NCI-H1105 treated with DMSO at 0.1 percent for 48 hours (cell line): Measurements from ENCODE around the gene SEMA6A.

Source experiments
- DNase-seq: peaks from one replicate; lab custom pipeline; 2025; lab: John Stamatoyannopoulos, UW

The SEMA6A gene

GRCh38 chr5:116492776-116493175, 81.8 kb downstream of the SEMA6A start:
- no peak for DNase-seq

- DNase-seq = no peak
Measured at GRCh38 chr5:116492016-116492623, 82.5 kb downstream of the SEMA6A start.

- no peak for DNase-seq
Measured at GRCh38 chr5:116488356-116489041, 86.1 kb downstream of the SEMA6A start.

GRCh38 chr5:116487045-116487444, 87.6 kb downstream of the SEMA6A start:
- DNase-seq = no peak

GRCh38 chr5:116486588-116486987, 88.0 kb downstream of the SEMA6A start:
- DNase-seq = no peak

- DNase-seq = no peak
Measured at GRCh38 chr5:116484645-116485044, 90.0 kb downstream of the SEMA6A start.

GRCh38 chr5:116482394-116482793, 92.2 kb downstream of the SEMA6A start:
- DNase-seq = no peak

GRCh38 chr5:116480894-116481510, 93.6 kb downstream of the SEMA6A start:
- no peak for DNase-seq

GRCh38 chr5:116479776-116480675, 94.6 kb downstream of the SEMA6A start:
- DNase-seq = no peak

- no peak for DNase-seq
Measured at GRCh38 chr5:116478491-116478890, 96.1 kb downstream of the SEMA6A start.

GRCh38 chr5:116476897-116477537, 97.6 kb downstream of the SEMA6A start:
- no peak for DNase-seq

- no peak for DNase-seq
Measured at GRCh38 chr5:116475338-116475737, 99.3 kb downstream of the SEMA6A start.

GRCh38 chr5:116473706-116474105, 100.9 kb downstream of the SEMA6A start:
- DNase-seq = no peak

- no peak for DNase-seq
Measured at GRCh38 chr5:116472274-116472673, 102.3 kb downstream of the SEMA6A start.

GRCh38 chr5:116469631-116470030, 105.0 kb downstream of the SEMA6A start:
- no peak for DNase-seq

GRCh38 chr5:116468583-116468982, 106.0 kb downstream of the SEMA6A start:
- no peak for DNase-seq

GRCh38 chr5:116467465-116467843, 107.2 kb downstream of the SEMA6A start:
- no peak for DNase-seq

GRCh38 chr5:116466727-116467464, 107.7 kb downstream of the SEMA6A start:
- no peak for DNase-seq

GRCh38 chr5:116465411-116465810, 109.2 kb downstream of the SEMA6A start:
- no peak for DNase-seq

- no peak for DNase-seq
Measured at GRCh38 chr5:116464144-116464708, 110.4 kb downstream of the SEMA6A start.

GRCh38 chr5:116462500-116462899, 112.1 kb downstream of the SEMA6A start:
- no peak for DNase-seq
